ENCODE measurements around the gene HERC2.

- TF ChIP-seq POLR2A (IDR thresholded peaks at IDR 0.05) (no peak), CTCF (IDR thresholded peaks at IDR 0.05) (no peak)
Measured at GRCh38 chr15:28131400-28131799, 190.6 kb downstream of the HERC2 start.
